ENCODE data around the gene KIF1A.

- TF ChIP-seq, protein P1, sequence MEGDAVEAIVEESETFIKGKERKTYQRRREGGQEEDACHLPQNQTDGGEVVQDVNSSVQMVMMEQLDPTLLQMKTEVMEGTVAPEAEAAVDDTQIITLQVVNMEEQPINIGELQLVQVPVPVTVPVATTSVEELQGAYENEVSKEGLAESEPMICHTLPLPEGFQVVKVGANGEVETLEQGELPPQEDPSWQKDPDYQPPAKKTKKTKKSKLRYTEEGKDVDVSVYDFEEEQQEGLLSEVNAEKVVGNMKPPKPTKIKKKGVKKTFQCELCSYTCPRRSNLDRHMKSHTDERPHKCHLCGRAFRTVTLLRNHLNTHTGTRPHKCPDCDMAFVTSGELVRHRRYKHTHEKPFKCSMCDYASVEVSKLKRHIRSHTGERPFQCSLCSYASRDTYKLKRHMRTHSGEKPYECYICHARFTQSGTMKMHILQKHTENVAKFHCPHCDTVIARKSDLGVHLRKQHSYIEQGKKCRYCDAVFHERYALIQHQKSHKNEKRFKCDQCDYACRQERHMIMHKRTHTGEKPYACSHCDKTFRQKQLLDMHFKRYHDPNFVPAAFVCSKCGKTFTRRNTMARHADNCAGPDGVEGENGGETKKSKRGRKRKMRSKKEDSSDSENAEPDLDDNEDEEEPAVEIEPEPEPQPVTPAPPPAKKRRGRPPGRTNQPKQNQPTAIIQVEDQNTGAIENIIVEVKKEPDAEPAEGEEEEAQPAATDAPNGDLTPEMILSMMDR (IDR thresholded peaks at IDR 0.05; ENCODE audit: poor library complexity, severe bottlenecking), result no peak
- TF ChIP-seq EZH2 (IDR thresholded peaks at IDR 0.05; ENCODE audit: borderline replicate concordance, insufficient read depth, low read length, poor library complexity, severe bottlenecking) (no peak), EP300 (conservative IDR thresholded peaks at IDR 0.05; ENCODE audit: poor library complexity, severe bottlenecking) (no peak), RAD21 (conservative IDR thresholded peaks at IDR 0.05) (no peak), POLR2AphosphoS5 (IDR thresholded peaks at IDR 0.05) (no peak), TAF1 (IDR thresholded peaks at IDR 0.05; ENCODE audit: low read depth) (no peak), MXI1 (conservative IDR thresholded peaks at IDR 0.05; ENCODE audit: poor library complexity, severe bottlenecking) (no peak), REST (IDR thresholded peaks at IDR 0.05; ENCODE audit: borderline replicate concordance) (no peak)
Measured at GRCh38 chr2:240765007-240765406, 55.0 kb downstream of the KIF1A start.
